GM19395 (cell line): ENCODE measurements around the gene CFAP20DC.
"Not testable (repeated sequence)": the region's sequence is repeated elsewhere in the genome, so short reads cannot be mapped to it uniquely, and the experiment has no call there.

Experiments used
- ATAC-seq: cut with Tn5 transposase; IDR thresholded peaks from one replicate; pipeline ENCODE4 v1.9.1; 2021; ENCODE audit warnings: mild to moderate bottlenecking, moderate library complexity; ENCODE audit not compliant: unreplicated experiment

Gene CFAP20DC

DNA sequence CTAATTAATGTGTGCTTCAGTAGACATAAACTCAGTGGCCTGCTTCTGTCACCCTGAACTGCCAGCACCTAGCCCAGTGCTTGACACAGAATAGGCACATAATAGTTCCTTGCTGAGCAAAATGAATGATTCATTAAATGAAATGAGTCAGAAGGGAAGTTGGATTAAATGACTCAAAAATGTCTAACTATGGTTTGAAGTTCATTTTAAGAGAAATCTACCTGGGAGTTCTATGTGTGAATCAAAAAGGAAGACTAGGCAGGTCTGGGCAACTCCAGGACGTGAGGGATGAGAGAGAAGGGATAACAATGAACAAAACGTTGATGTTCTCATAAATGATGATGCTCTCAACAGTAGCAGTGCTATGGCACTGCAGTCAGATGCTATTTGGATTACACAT is 175.0 kb downstream of the CFAP20DC start:
- peak; percentile 86 for ATAC-seq

DNA sequence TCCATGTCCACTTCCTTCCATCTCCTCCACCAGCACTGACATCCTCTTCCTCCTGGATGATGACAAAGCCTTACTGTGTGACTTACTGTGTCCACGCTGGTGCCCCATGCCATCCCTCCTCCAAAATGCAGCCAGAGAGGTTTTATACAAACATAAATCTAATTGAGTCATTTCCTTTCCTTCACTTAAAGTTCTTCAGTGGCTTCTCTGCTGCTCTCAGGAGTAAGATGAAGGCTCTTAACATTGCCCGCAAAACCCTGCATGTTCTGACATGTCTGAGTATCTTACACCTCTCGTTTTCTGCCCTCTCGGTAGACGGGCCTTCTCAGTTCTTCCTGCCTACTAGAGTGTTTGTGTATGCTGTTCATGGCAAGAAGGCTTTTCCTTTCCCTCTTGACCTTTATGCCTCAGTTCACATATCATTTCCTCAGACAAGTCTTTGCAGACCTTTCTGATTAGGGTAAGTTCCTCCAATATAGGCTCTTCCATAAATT is 175.5 kb downstream of the CFAP20DC start:
- peak; percentile 72 for ATAC-seq

DNA sequence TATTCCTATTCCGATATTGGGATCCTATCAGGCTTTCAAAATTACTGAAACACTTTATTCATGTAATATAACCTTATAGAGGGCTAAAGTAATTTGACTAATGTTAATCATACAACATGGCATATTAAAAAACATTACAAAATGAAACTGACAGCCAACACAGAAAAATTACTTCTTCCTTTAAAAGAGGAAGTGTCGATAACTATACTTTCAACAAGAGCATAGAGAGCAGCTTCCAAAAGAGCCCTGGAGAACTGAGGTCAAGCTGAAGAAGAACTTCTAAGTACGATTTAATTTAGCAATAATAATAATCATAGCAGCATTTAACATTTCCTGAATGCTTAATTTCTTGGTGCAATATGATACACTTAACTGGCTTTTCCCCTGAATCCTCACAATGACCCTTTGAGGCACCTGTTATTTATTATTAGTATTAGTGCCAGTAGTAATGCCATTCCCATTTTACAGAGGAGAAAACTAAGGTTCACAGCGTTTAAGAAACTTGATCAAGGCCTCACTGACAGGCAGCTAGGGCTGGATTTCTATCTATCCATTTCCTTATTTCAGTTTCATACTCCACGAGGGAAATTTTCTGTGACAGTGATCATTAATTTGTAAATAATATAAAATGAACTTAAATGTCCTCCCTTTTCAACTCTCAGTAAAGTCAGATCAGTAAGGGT is 181.6 kb downstream of the CFAP20DC start:
- no peak for ATAC-seq

DNA sequence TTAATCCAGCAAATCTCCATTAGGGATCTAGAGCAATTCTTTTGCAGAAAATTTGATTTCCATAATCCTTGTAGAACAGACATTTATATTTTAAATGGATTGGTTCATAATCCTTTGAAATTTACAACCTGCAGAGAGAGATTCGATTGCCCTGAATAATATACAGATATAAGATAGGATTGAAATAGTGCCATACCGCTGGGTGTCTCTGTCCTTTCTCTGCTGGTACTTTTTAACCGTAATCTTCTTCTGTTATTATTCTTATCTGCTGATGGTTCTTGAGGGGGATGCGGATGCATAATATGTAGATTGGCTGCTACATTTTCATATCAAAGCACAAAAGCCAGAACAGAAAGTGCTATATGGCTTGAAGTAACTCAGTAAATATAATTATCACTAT is 182.2 kb downstream of the CFAP20DC start:
- ATAC-seq: no peak

DNA sequence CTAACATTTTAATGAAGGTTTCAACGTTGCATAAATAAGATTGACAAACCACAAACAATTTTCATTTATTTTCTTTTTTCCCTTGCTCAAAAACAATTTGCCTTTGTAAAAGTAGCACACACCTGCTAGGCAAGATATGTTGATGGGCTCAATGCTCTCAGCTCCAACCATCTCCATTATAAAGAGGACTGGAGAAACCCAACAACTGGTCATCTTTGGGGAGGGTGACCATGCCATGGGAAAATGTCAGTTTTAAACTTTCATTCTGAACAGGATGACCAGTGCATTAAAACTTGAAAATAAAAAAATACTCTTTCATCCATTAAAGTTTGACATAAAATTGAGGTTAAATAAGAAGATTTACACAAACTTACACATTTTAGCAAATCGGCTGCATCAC is 183.7 kb downstream of the CFAP20DC start:
- no peak for ATAC-seq

DNA sequence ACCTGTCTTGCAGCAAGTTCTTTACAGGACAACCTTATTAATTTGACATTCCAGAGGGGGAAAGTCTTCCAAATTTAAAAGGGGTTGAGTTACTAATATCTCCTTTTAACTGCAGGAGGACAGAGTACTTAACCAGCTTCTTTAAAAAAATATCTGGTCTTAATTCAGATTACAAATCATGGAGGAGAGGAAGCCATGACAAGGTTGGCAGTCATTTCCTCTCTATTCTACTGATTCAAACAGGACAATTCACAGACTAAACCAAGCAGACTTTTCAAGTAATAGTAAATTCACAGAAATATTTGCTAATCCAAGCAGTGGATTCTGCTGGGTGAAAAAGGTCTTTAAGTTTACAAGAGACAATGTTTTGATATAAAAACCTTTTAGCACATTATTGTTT is 185.3 kb downstream of the CFAP20DC start:
- ATAC-seq: no peak

DNA sequence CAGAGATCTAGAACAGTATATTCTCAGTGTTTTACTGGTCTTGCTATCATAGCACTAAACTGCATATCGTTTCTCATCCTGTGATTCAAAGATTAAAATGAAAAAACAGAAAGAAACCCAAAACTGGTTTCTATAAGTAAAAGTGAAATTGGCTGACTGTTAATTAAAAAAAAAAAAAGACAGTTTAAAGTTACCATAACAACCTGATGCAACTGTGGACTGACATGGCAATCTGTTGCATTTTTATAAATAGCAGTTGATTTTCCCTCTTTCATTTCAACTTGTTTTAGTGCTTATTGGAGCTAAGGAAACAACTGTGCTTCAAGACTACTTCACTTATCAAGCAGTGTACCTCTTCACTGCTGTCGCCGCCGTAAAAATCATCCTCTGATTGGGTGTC is 186.6 kb downstream of the CFAP20DC start:
- no peak for ATAC-seq

DNA sequence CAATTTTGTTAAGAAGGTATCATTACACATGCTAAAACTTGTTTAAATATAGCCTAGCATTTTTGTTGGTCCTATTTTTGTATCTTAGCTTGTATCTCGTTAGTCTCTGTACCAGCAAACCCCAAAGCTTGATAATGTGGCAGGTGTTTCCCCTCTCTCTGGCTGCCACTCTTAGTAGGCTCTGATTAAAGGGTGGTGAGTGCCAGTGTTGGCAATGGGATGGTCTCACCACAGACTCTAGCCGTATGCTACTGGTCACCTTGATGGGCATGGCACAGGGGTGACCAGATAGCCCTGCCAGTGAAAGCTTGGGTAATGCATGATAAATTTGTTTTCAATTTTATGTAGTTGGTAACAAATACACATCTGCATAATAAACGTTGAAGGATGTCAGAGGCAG is 188.3 kb downstream of the CFAP20DC start:
- ATAC-seq: no peak

DNA sequence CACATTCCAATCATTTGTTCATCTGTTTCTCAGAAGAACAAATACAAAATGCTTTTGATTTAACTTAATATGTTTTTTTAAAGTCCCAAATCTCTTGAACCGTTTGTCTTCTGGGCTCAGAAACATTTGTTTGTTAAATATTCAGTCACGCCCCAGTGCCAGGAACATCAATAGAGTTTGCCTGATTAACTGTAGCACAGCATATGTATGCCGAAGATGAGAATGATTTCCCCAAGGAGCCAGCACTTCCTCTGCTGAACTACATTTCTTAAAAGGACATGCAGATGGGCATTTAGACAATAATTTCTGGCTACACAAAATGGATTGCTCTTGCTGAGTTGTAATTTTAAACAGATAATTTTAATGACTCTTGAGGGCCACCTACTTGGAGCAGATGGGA is 191.7 kb downstream of the CFAP20DC start:
- ATAC-seq: no peak

DNA sequence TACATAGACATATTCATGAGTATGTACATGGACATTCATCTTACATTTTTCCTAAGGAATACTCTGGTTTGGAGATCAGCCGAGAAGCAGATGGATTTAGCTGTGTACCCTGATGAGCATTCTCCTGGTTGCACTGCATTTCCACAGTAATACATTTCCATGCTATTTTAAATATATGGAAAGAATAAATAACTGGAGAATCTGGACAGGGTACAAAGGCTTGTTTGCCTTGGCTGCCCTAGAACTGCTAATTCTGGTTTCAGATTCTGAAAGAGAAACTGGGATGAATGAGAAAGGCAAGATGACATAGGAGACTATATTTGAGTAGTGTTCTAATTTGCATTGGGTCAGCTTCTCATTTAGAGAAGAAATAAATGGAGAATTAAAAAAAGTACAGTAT is 192.4 kb downstream of the CFAP20DC start:
- no peak for ATAC-seq

DNA sequence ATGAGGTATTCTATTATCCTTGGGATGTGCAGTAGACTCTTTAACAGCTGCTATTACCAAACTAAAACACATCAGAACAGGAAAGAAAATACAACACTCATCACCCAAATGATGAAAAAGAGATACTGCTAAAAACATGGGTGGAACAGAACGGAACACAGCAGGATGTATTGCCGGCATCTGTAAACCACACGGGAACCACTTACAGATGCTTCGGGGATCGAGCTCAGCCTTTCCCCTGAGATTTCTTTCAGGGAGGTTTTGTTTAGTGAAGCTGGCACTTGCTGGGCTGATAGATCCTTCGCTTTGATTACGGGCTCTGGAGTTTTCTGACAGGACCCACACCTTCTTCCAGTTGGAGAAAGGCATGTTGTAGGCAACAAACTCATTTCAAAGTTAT is 201.0 kb downstream of the CFAP20DC start:
- no peak for ATAC-seq

DNA sequence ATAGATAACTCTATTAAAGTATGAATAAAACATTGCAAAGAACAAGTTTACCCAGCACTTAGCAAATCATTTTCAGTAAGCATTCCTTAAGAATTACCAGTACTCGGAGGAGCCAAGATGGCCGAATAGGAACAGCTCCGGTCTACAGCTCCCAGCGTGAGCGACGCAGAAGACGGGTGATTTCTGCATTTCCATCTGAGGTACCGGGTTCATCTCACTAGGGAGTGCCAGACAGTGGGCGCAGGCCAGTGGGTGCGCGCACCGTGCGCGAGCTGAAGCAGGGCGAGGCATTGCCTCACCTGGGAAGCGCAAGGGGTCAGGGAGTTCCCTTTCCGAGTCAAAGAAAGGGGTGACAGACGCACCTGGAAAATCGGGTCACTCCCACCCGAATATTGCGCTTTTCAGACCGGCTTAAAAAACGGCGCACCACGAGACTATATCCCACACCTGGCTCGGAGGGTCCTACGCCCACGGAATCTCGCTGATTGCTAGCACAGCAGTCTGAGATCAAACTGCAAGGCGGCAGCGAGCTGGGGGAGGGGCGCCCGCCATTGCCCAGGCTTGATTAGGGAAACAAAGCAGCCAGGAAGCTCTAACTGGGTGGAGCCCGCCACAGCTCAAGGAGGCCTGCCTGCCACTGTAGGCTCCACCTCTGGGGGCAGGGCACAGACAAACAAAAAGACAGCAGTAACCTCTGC is 207.6 kb downstream of the CFAP20DC start:
- ATAC-seq: not testable (repeated sequence)

DNA sequence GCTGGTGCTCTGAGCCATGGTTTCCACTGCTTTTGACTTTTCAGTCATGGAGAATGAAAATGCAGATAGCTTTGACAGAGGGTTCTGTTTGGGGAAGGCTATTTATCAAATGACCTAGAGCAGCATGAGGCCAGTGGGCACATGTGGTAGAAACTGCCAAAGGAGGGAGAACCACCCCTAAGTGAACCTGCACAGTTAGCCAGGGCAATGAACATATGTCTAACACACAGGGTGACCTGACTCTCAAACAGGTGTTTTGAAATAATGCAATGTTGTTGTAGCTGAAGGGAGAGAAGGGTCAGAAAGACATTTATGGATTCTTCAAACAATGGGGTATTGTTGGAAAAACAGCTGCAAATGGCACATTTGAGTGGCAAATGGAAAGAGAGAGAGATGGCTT is 208.9 kb downstream of the CFAP20DC start:
- ATAC-seq: no peak

DNA sequence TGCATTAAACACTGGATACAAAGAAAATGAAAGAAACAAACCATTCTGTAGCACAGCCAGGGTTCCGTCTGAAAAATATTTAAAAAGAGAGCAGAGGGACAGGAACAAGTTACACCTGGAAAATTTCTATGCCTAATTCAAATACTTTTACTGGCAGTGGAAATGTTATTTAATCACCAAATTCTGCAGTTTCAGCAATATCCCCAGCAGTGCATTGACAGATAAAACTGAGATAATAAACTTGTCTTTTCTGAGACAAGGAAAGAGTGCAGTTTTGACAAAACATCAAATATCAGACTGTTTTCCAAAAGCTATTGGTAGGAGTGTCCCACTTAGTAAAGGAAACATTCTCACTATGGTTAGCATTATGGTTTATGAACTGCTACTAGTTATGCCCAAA is 209.9 kb downstream of the CFAP20DC start:
- ATAC-seq: no peak

DNA sequence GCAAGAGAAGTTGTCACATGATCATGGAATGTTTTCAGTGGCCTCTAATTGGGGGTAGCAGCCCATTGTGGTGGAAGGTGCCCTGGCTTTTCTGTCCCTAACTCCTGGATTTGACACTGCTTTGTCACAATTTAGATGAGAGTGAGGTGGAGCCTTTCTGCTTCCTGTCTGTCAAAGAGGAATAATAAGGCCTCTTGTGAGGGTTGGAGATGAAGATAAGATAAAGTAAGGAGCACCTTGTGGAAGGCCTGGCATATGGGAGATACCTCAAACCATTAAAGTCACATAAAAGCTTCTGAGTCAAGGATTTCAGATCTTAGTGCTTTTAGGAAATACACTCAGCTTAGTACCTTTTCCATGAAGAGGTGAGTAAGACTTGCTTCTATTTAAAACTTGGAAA is 210.6 kb downstream of the CFAP20DC start:
- no peak for ATAC-seq

DNA sequence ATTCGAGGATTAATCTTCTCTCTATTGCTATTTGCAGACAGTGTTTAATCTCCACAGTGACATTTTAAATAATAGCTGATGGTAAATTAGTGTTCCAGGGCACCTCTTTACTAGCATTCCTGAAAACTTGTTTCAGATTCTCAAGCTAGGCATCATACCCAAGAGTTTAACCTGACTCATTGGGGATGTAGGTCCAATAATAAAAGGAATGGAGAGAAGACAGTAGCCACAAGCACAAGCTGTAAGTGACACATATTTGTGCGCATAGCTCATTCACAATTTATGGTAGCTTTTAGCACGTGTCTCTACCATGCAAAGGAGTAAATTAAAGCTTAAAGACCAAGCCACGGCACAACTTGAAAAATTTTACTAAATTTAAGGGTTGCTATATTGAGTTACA is 212.0 kb downstream of the CFAP20DC start:
- no peak for ATAC-seq

DNA sequence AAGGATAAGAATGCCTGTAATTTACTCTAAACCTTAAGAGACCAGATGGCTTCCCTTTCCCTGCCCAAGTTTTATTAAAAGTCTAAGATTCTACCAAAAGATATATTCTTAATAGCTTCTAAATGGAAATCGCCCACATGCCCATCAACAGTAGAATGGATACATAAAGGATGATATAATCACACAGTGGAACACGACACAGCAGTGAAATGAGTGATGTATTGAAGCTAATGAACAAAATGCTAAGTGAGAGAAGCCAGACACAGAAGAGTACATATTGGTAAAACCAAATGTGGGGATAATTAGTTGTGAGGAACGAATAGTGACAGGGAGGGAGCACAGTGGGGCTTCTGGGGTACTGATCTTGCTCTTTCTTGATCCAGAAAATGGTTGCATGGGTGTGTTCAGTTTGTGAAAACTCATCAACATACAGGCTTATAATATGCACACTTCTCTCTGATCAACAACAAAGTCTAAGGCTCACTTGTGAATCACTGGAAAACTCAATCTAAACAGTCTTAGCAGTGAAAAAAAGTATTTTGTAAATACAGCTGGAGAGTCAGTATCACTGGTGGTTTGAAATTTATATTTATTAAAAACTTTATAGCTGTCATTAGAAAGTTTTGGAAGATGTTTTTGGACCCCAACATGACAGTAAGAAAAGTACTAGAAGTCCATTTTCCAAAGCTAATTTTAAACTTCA is 212.5 kb downstream of the CFAP20DC start:
- no peak for ATAC-seq

DNA sequence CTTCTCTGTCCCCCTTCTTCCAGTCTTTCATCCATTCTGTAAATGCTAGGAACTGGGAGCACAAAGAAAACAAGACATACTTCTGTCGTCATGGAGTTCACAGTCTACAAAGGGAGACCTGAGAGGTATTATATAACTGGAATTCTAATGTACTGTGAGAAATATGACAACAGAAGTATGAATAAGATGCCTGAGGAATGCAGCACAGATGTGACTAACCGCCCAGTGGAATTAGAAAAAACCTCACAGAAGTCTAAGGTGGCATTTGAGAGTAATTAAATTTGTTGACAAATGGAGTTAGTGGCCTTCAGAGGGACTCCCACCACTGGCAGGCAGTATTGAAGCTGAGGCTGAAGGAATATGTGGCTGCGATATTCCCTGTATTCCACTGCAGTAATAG is 214.7 kb downstream of the CFAP20DC start:
- ATAC-seq: no peak

DNA sequence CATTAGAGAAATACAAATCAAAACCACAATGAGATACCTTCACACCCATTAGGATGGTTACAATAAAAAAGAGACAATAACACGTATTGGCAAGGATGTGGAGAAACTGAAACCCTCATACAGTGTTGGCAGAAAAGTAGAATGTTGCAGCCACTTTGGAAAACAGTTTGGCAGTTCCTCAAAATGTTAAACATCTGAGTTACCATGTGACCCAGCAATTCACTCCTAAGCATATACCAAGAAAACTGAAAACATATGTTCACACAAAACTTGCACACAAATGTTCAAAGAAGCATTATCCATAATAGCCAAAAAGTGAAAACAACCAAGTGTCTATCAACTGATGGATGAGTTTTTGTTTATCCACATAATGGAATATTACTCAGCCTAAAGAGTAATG is 216.3 kb downstream of the CFAP20DC start:
- ATAC-seq: no peak

DNA sequence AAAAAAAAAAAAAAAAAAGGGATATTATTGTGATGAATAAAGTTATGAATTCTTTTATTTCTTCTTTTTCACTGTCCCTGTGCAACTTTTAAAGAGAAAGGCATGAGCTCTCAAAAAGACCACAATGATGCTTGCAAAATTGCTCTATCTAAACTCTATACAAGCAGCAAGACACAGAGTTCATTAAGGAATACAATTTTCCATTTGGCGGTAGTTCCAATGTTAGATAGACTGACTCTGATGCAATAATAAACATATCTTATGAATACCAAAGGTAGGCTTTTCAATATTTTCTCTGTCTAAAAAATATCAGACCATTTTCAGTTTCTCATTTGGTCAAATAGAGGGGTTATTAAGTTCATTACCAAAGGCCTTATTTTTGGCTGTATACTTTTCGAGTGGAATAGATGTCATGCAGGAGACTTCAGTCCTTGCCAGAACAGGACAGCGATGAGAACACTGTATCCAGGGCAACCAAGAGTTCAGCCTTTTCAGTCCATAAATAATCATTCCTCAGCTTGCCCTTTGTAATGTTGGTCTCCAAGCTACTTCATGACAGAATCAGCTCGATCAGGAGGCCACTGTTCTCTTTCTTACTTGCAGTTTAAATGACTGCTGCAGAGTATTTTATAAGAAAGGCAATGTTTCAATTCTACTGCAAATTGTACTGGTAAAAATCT is 220.4 kb downstream of the CFAP20DC start:
- ATAC-seq: no peak

DNA sequence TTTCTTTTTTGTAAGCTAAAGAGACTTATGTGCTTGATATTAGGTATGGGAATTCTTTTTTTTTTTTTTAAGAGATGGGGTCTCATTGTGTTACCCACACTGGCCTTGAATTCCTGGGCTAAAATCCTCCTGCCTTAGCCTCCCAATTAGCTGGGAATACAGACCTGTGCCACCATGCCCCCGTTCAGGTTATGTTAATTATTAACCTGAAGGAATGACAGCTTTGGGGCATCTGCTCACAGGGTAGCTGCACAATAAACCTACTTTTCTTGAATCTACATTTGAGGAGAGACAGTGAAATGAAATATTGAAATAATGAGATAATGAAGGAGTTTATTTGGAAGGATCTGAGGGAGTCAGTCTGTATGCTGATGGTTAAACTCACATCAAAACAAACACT is 225.0 kb downstream of the CFAP20DC start:
- ATAC-seq: no peak
